ENCODE results near the gene LAP3.

The LAP3 gene

GRCh38 chr4:17654701-17655100 is 77.7 kb downstream of the LAP3 start:
- H3K4me3 ChIP-seq (ENCODE audit: low read length): no peak overlapping the region
- DNase-seq (ENCODE audit: low read depth, low spot score): no peak

DNA sequence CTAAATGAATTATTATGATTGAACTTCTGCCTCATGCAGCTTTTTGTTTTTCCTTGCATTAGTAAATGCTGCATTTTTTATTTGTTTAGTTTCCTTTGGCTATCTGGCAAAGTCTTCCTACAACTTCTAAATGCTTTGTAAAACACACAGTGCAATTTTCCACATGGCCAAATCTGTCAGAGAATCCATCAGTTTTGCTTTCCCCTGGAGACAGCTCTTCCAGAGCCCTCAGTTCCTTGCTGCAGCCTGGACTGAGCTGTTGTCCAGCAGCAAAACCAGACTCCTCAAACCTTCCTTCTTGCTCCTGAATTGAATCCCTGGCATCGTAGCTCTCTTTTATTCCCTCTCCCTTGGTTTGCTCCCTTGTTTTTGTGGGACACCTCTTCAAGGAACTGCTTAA is 80.1 kb downstream of the LAP3 start:
- H3K4me3 ChIP-seq (ENCODE audit: low read length): no peak overlapping the region
- no peak for DNase-seq (ENCODE audit: low read depth, low spot score)

All from Jurkat, Clone E6-1 (cell line).